HepG2 (cell line): ENCODE data around the gene OBP2B. TPM values are rescaled to one million over a fixed set of nuclear protein-coding genes. Genes with fewer than 3 reads are reported as not detected.
A peak's percentile ranks its signal among the peaks of the same experiment; 100 is the strongest.

ENCODE experiments used
- DMAP1 ChIP-seq: IDR thresholded peaks from 2 replicates; pipeline ENCODE4 v1.6.1; 2016
- FOXA1 ChIP-seq, 2 experiments: fragments of 450-650 bp in 1 of 2; sonication (generic) in 1 of 2; formaldehyde crosslinking in 1 of 2; IDR thresholded peaks; 2 replicates each; pipeline versions ENCODE4 v1.4.0 to v1.6.1; 2016 to 2020; ENCODE audit warnings: missing genetic modification reagents in 1 of 2
- HMG20B ChIP-seq: conservative IDR thresholded peaks from 2 replicates; pipeline ENCODE4 v1.6.1; 2016; ENCODE audit warnings: missing genetic modification reagents, missing compliant biosample characterization
- HNRNPLL ChIP-seq: fragments of 200-400 bp; formaldehyde crosslinking; IDR thresholded peaks from 2 replicates; pipeline ENCODE4 v1.6.1; 2017; ENCODE audit warnings: mild to moderate bottlenecking, low read depth, low read length; ENCODE audit not compliant: poor library complexity, severe bottlenecking
- KAT8 ChIP-seq: IDR thresholded peaks from 2 replicates; pipeline ENCODE4 v1.6.1; 2016; ENCODE audit warnings: missing genetic modification reagents, missing compliant biosample characterization
- LBX2 ChIP-seq: sonication (generic); formaldehyde crosslinking; IDR thresholded peaks from 2 replicates; pipeline ENCODE4 v1.5.0; 2020; ENCODE audit warnings: missing genetic modification reagents, mild to moderate bottlenecking, borderline replicate concordance
- PHF8 ChIP-seq: sonication (generic); formaldehyde crosslinking; IDR thresholded peaks from 2 replicates; pipeline ENCODE4 v1.5.0; 2020; ENCODE audit warnings: missing genetic modification reagents
- PRPF4 ChIP-seq: fragments of 200-400 bp; formaldehyde crosslinking; IDR thresholded peaks from 2 replicates; pipeline ENCODE4 v1.6.1; 2016; ENCODE audit warnings: low read length, low read depth; ENCODE audit not compliant: poor library complexity, severe bottlenecking
- RXRB ChIP-seq: IDR thresholded peaks from 2 replicates; pipeline ENCODE4 v1.6.1; 2016; ENCODE audit warnings: borderline replicate concordance, missing genetic modification reagents, missing compliant biosample characterization
- SMYD3 ChIP-seq: sonication (generic); formaldehyde crosslinking; IDR thresholded peaks from 2 replicates; pipeline ENCODE4 v1.8.1; 2023; ENCODE audit warnings: mild to moderate bottlenecking, missing genetic modification reagents
- STAG1 ChIP-seq: sonication (generic); formaldehyde crosslinking; IDR thresholded peaks from 2 replicates; pipeline ENCODE4 v1.4.0; 2020; ENCODE audit warnings: missing genetic modification reagents
- ZFP82 ChIP-seq: sonication (generic); formaldehyde crosslinking; IDR thresholded peaks from 2 replicates; pipeline ENCODE4 v1.5.1; 2020; ENCODE audit warnings: mild to moderate bottlenecking, missing genetic modification reagents, borderline replicate concordance
- ZNF17 ChIP-seq: sonication (generic); formaldehyde crosslinking; IDR thresholded peaks from 2 replicates; pipeline ENCODE4 v1.5.0; 2020; ENCODE audit warnings: mild to moderate bottlenecking, missing genetic modification reagents
- ZNF34 ChIP-seq: sonication (generic); formaldehyde crosslinking; IDR thresholded peaks from 2 replicates; pipeline ENCODE4 v1.4.0; 2020; ENCODE audit warnings: mild to moderate bottlenecking, missing genetic modification reagents, borderline replicate concordance
- ZNF724P ChIP-seq: sonication (generic); formaldehyde crosslinking; IDR thresholded peaks from 2 replicates; pipeline ENCODE4 v1.8.0; 2022; ENCODE audit warnings: missing genetic modification reagents, borderline replicate concordance
- polyA plus RNA-seq, 8 experiments: library from polyadenylated mRNA; depleted of rRNA in 3 of 8; stranded (reverse) in 7 of 8; unstranded in 1 of 8; fragments of >200 nt; fragmentation: Illumina TruSeq in 4 of 8; extraction: Trizol in 4 of 8; gene quantifications; 2 replicates each; pipeline versions ENCODE4 v1.2.1 to v1.2.3, GENCODE V29; 2011 to 2016; ENCODE audit warnings: low read depth in 4 of 8, missing spikeins in 1 of 8, mixed read lengths in 1 of 8; ENCODE audit not compliant: insufficient read depth in 1 of 8
- total RNA-seq, 5 experiments: library from RNA; depleted of rRNA; stranded (reverse); fragments of >200 nt; fragmentation: Illumina TruSeq; extraction: Trizol; gene quantifications; 2 replicates each; pipeline ENCODE4 v1.2.3, GENCODE V29; 2016; ENCODE audit warnings: low read depth in 1 of 5
- TF ChIP-seq, protein P1 (sequence below): sonication (generic); formaldehyde crosslinking; IDR thresholded peaks from 2 replicates; pipeline ENCODE4 v1.9.0; 2021; ENCODE audit warnings: missing genetic modification reagents, mild to moderate bottlenecking, borderline replicate concordance
- TF ChIP-seq, protein P2 (sequence below): fragments of 450-650 bp; IDR thresholded peaks from 2 replicates; pipeline ENCODE4 v1.6.1; 2017; ENCODE audit warnings: mild to moderate bottlenecking
- TF ChIP-seq, protein P3 (sequence below): sonication (generic); formaldehyde crosslinking; IDR thresholded peaks from 2 replicates; pipeline ENCODE4 v1.4.0; 2020; ENCODE audit warnings: missing genetic modification reagents, borderline replicate concordance

Gene OBP2B
- total and polyA plus RNA-seq, 2 of the 13 experiments (the other 11 are each of a cell fraction or from before 2014, with no cell fraction given), result not detected

DNA sequence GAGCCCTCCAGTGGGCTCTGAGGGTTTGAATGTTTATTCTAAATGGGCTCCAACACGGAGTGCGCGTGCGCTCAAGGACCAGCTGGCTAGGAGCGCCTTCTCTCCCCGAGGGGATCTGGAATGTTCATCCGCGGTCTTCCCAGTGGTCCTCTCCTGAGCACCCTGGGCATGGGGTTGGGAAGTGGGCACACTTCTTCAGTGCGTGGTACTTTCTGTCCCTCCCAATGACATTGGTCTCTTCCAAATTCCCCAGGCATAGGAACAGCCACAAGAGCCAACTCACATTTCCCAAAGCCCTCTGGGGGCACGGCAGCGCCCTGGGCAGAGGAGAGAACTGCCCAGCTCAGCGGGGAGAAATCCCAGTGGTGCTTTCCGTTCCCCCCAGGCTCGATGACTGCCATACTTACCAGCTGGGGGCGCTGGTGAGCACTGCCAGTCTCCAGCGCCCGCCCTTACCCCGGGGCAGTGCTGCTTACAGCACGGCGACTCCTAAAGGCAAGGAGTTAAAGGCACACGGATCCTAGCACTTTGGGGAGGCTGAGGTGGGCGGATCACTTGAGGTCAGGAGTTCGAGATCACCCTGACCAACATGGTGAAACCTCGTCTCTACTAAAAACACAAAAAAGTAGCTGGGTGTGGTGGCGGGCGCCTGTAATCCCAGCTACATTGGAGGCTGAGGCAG is 29.9 kb upstream of the OBP2B start (continued):
- TF ChIP-seq KAT8 (CRISPR knock-in tag) (no peak), ZNF17 (CRISPR knock-in tag) (no peak), HNRNPLL (no peak), ZNF34 (CRISPR knock-in tag) (0 out of 2 replicates have a peak, but pooled peaks have one; percentile 27), HMG20B (no peak), RXRB (CRISPR knock-in tag) (0 out of 2 replicates have a peak, but pooled peaks have one; percentile 33), SMYD3 (CRISPR knock-in tag) (no peak), DMAP1 (CRISPR knock-in tag) (no peak), PHF8 (CRISPR knock-in tag) (0 out of 2 replicates have a peak, but pooled peaks have one; percentile 16), FOXA1 (IDR thresholded peaks at IDR 0.05) (no peak), FOXA1 (CRISPR knock-in tag; IDR thresholded peaks at IDR 0.05) (0 out of 2 replicates have a peak, but pooled peaks have one; percentile 9), PRPF4 (no peak), ZFP82 (no peak), LBX2 (CRISPR knock-in tag) (no peak), STAG1 (CRISPR knock-in tag) (peak; percentile 56), ZNF724P (CRISPR knock-in tag) (no peak)
- TF ChIP-seq, protein P1, sequence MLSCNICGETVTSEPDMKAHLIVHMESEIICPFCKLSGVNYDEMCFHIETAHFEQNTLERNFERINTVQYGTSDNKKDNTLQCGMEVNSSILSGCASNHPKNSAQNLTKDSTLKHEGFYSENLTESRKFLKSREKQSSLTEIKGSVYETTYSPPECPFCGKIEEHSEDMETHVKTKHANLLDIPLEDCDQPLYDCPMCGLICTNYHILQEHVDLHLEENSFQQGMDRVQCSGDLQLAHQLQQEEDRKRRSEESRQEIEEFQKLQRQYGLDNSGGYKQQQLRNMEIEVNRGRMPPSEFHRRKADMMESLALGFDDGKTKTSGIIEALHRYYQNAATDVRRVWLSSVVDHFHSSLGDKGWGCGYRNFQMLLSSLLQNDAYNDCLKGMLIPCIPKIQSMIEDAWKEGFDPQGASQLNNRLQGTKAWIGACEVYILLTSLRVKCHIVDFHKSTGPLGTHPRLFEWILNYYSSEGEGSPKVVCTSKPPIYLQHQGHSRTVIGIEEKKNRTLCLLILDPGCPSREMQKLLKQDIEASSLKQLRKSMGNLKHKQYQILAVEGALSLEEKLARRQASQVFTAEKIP, result no peak
- TF ChIP-seq, protein P2, sequence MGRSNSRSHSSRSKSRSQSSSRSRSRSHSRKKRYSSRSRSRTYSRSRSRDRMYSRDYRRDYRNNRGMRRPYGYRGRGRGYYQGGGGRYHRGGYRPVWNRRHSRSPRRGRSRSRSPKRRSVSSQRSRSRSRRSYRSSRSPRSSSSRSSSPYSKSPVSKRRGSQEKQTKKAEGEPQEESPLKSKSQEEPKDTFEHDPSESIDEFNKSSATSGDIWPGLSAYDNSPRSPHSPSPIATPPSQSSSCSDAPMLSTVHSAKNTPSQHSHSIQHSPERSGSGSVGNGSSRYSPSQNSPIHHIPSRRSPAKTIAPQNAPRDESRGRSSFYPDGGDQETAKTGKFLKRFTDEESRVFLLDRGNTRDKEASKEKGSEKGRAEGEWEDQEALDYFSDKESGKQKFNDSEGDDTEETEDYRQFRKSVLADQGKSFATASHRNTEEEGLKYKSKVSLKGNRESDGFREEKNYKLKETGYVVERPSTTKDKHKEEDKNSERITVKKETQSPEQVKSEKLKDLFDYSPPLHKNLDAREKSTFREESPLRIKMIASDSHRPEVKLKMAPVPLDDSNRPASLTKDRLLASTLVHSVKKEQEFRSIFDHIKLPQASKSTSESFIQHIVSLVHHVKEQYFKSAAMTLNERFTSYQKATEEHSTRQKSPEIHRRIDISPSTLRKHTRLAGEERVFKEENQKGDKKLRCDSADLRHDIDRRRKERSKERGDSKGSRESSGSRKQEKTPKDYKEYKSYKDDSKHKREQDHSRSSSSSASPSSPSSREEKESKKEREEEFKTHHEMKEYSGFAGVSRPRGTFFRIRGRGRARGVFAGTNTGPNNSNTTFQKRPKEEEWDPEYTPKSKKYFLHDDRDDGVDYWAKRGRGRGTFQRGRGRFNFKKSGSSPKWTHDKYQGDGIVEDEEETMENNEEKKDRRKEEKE, result no peak
- TF ChIP-seq, protein P3, sequence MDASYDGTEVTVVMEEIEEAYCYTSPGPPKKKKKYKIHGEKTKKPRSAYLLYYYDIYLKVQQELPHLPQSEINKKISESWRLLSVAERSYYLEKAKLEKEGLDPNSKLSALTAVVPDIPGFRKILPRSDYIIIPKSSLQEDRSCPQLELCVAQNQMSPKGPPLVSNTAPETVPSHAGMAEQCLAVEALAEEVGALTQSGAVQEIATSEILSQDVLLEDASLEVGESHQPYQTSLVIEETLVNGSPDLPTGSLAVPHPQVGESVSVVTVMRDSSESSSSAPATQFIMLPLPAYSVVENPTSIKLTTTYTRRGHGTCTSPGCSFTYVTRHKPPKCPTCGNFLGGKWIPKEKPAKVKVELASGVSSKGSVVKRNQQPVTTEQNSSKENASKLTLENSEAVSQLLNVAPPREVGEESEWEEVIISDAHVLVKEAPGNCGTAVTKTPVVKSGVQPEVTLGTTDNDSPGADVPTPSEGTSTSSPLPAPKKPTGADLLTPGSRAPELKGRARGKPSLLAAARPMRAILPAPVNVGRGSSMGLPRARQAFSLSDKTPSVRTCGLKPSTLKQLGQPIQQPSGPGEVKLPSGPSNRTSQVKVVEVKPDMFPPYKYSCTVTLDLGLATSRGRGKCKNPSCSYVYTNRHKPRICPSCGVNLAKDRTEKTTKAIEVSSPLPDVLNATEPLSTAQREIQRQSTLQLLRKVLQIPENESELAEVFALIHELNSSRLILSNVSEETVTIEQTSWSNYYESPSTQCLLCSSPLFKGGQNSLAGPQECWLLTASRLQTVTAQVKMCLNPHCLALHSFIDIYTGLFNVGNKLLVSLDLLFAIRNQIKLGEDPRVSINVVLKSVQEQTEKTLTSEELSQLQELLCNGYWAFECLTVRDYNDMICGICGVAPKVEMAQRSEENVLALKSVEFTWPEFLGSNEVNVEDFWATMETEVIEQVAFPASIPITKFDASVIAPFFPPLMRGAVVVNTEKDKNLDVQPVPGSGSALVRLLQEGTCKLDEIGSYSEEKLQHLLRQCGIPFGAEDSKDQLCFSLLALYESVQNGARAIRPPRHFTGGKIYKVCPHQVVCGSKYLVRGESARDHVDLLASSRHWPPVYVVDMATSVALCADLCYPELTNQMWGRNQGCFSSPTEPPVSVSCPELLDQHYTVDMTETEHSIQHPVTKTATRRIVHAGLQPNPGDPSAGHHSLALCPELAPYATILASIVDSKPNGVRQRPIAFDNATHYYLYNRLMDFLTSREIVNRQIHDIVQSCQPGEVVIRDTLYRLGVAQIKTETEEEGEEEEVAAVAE, result no peak
